Umbilical cord (tissue), 1 donor: ENCODE measurements around the gene OR4K5. TPM values are rescaled to one million over a fixed set of nuclear protein-coding genes. Genes with fewer than 3 reads are reported as not detected.

Experiments
- total RNA-seq: library from RNA; depleted of rRNA; stranded (reverse); fragments of >200 nt; gene quantifications from one replicate; pipeline ENCODE4 v1.2.3, GENCODE V29; 2014; ENCODE audit warnings: low replicate concordance; ENCODE audit not compliant: insufficient read depth

OR4K5 gene
- total RNA-seq, 1 donor from 2014 or later: 5.8 TPM

Other genes with a start within 250 kb of the OR4K5 start
- gene OR11H2, start 206.7 kb upstream of the OR4K5 start, total RNA-seq: 3.9 TPM
- gene OR4Q3, start 177.0 kb upstream of the OR4K5 start, total RNA-seq: 4.6 TPM
- 12.5 TPM for gene OR4M1, start 147.1 kb upstream of the OR4K5 start, total RNA-seq
- 5.3 TPM for gene OR4N2, start 116.8 kb upstream of the OR4K5 start, total RNA-seq
- gene OR4K2, start 45.5 kb upstream of the OR4K5 start, total RNA-seq: 6.3 TPM
- 2.2 TPM for gene OR4K1, start 10.3 kb downstream of the OR4K5 start, total RNA-seq
- gene OR4K15, start 55.0 kb downstream of the OR4K5 start, total RNA-seq: 8.4 TPM
- gene OR4Q2, start 81.6 kb downstream of the OR4K5 start, total RNA-seq: 1.4 TPM
- gene OR4K14, start 98.7 kb downstream of the OR4K5 start, total RNA-seq: 5.1 TPM
- 3.4 TPM for gene OR4K13, start 115.4 kb downstream of the OR4K5 start, total RNA-seq
- not detected for gene OR4L1, start 139.4 kb downstream of the OR4K5 start, total RNA-seq
- gene OR4K17, start 190.1 kb downstream of the OR4K5 start, total RNA-seq: 5.1 TPM
- gene OR4N5, start 218.2 kb downstream of the OR4K5 start, total RNA-seq: 4.6 TPM